HepG2 (cell line): ENCODE results near the gene SRSF10. TPM values are rescaled to one million over a fixed set of nuclear protein-coding genes. Genes with fewer than 3 reads are reported as not detected.
A peak's percentile ranks its signal among the peaks of the same experiment; 100 is the strongest.

Experiments
- ARID3A ChIP-seq: IDR thresholded peaks from 2 replicates; pipeline ENCODE4 v1.6.1; 2012; ENCODE audit warnings: low read depth, low read length, improper control_type of control experiment
- E2F5 ChIP-seq: sonication (generic); formaldehyde crosslinking; conservative IDR thresholded peaks from 2 replicates; pipeline ENCODE4 v1.4.0; 2020; ENCODE audit warnings: missing genetic modification reagents
- ETS1 ChIP-seq: sonication (generic); formaldehyde crosslinking; IDR thresholded peaks from 2 replicates; pipeline ENCODE4 v1.4.0; 2020; ENCODE audit warnings: missing genetic modification reagents
- NFIC ChIP-seq: IDR thresholded peaks from 2 replicates; pipeline ENCODE4 v1.6.1; 2012; ENCODE audit warnings: mild to moderate bottlenecking, low read length, inconsistent platforms
- REL ChIP-seq: sonication (generic); formaldehyde crosslinking; conservative IDR thresholded peaks from 2 replicates; pipeline ENCODE4 v1.8.0; 2022; ENCODE audit warnings: mild to moderate bottlenecking, missing genetic modification reagents, moderate library complexity
- RNF219 ChIP-seq: sonication (generic); formaldehyde crosslinking; IDR thresholded peaks from 2 replicates; pipeline ENCODE4 v1.5.0; 2020; ENCODE audit warnings: mild to moderate bottlenecking, missing genetic modification reagents
- TEF ChIP-seq: sonication (generic); formaldehyde crosslinking; IDR thresholded peaks from 2 replicates; pipeline ENCODE4 v1.5.0; 2020; ENCODE audit warnings: missing genetic modification reagents
- USF2 ChIP-seq, 2 experiments: sonication (generic) in 1 of 2; formaldehyde crosslinking in 1 of 2; IDR thresholded peaks; 2 replicates each; pipeline versions ENCODE4 v1.5.1 to v1.6.1; 2011 to 2020; ENCODE audit warnings: borderline replicate concordance in 1 of 2, low read depth in 1 of 2, low read length in 1 of 2, mild to moderate bottlenecking in 1 of 2, missing genetic modification reagents in 1 of 2, moderate library complexity in 1 of 2
- XBP1 ChIP-seq: sonication (generic); formaldehyde crosslinking; IDR thresholded peaks from 2 replicates; pipeline ENCODE4 v1.5.0; 2020; ENCODE audit warnings: missing genetic modification reagents
- ZMYM3 ChIP-seq: sonication (generic); formaldehyde crosslinking; IDR thresholded peaks from 2 replicates; pipeline ENCODE4 v1.5.1; 2020; ENCODE audit warnings: mild to moderate bottlenecking, missing genetic modification reagents
- ZNF567 ChIP-seq: sonication (generic); formaldehyde crosslinking; IDR thresholded peaks from 2 replicates; pipeline ENCODE4 v1.8.1; 2023; ENCODE audit warnings: mild to moderate bottlenecking, missing genetic modification reagents, borderline replicate concordance
- ZNF572 ChIP-seq: sonication (generic); formaldehyde crosslinking; IDR thresholded peaks from 2 replicates; pipeline ENCODE4 v1.5.1; 2020; ENCODE audit warnings: mild to moderate bottlenecking, missing genetic modification reagents
- ZNF574 ChIP-seq: sonication (generic); formaldehyde crosslinking; IDR thresholded peaks from 2 replicates; pipeline ENCODE4 v1.4.0; 2020; ENCODE audit warnings: missing genetic modification reagents
- ZNF713 ChIP-seq: sonication (generic); formaldehyde crosslinking; IDR thresholded peaks from 2 replicates; pipeline ENCODE4 v1.4.0; 2020; ENCODE audit warnings: mild to moderate bottlenecking, missing genetic modification reagents
- ZSCAN31 ChIP-seq: sonication (generic); formaldehyde crosslinking; IDR thresholded peaks from 2 replicates; pipeline ENCODE4 v1.5.0; 2020; ENCODE audit warnings: low read depth, mild to moderate bottlenecking, missing genetic modification reagents
- polyA plus RNA-seq, 8 experiments: library from polyadenylated mRNA; depleted of rRNA in 3 of 8; stranded (reverse) in 7 of 8; unstranded in 1 of 8; fragments of >200 nt; fragmentation: Illumina TruSeq in 4 of 8; extraction: Trizol in 4 of 8; gene quantifications; 2 replicates each; pipeline versions ENCODE4 v1.2.1 to v1.2.3, GENCODE V29; 2011 to 2016; ENCODE audit warnings: low read depth in 4 of 8, missing spikeins in 1 of 8, mixed read lengths in 1 of 8; ENCODE audit not compliant: insufficient read depth in 1 of 8
- total RNA-seq, 5 experiments: library from RNA; depleted of rRNA; stranded (reverse); fragments of >200 nt; fragmentation: Illumina TruSeq; extraction: Trizol; gene quantifications; 2 replicates each; pipeline ENCODE4 v1.2.3, GENCODE V29; 2016; ENCODE audit warnings: low read depth in 1 of 5

The SRSF10 gene
- total and polyA plus RNA-seq, 2 of the 13 experiments (the other 11 are each of a cell fraction or from before 2014, with no cell fraction given), result 126 to 186 TPM

GRCh38 chr1:24022581-24023361 is 42.6 kb upstream of the SRSF10 start (continued):
- TF ChIP-seq ZNF572 (no peak), ETS1 (CRISPR knock-in tag) (no peak), ZNF567 (CRISPR knock-in tag) (peak; percentile 45; the same call in 1 of the 2 replicates), RNF219 (CRISPR knock-in tag) (no peak), ZNF574 (no peak; the same call in 1 of the 2 replicates), NFIC (no peak), E2F5 (CRISPR knock-in tag) (no peak), ZMYM3 (peak; percentile 72), ARID3A (no peak), REL (CRISPR knock-in tag) (peak; percentile 62; the same call in 1 of the 2 replicates), XBP1 (CRISPR knock-in tag) (no peak), USF2 (IDR thresholded peaks at IDR 0.05; ENCODE audit: low read depth, low read length) (no peak), USF2 (CRISPR knock-in tag; IDR thresholded peaks at IDR 0.05; ENCODE audit: borderline replicate concordance) (no peak), TEF (CRISPR knock-in tag) (no peak), ZSCAN31 (CRISPR knock-in tag) (no peak), ZNF713 (CRISPR knock-in tag) (no peak)
